Activated CD8-positive, alpha-beta memory T cell treated with anti-CD3 and anti-CD28 coated beads, Interleukin-2, amount 50 U/mL, for 4 hours (primary cell): ENCODE results near the gene KCTD13.
"Not testable (repeated sequence)": the region's sequence is repeated elsewhere in the genome, so short reads cannot be mapped to it uniquely, and the experiment has no call there.

ENCODE experiments used
- DNase-seq: peaks from one replicate; pipeline ENCODE4 v3.0.0-alpha.2; 2020

The KCTD13 gene

DNA sequence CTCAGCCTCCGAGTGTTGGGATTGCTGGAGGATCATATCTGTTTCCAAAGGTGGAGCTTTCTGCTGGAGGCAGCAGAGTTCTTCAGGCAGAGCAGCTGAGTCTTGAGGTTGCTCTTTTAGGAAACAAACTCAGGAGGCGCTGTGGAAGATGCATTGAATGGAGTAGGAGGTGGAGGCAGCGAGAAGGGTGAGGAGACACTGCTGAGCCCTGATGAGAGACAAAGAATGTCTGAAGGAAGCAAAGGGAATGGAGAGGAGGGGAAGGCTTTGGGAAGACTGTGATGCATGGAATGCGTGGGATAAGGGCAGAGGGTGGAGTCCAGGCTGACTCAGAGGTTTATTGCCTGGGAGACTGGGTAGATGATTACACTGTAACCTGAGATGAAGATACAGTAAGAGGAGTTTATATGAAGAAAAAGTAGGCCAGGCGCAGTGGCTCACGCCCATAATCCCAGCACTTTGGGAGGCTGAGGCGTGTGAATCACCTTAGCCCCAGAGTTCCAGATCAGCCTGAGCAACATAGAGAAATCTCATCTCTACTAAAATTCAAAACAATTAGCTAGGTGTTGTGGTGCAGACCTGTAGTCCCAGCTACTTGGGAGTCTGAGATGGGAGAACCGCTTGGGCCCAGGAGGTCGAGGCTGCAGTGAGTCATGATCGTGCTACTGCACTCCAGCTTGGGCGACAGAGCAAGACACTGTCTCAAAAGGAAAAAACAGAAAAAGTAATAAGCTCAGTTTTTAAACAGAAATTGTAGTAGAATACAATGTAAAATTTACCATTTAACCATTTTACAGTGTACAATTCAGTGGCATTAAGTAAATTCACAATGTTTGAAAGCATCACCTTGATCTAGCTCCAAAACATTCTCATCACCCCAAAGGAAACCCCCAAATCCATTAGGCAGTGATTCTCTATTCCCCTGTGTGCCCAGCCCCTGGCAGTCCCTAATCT is 18.1 kb upstream of the KCTD13 start:
- no peak for DNase-seq

DNA sequence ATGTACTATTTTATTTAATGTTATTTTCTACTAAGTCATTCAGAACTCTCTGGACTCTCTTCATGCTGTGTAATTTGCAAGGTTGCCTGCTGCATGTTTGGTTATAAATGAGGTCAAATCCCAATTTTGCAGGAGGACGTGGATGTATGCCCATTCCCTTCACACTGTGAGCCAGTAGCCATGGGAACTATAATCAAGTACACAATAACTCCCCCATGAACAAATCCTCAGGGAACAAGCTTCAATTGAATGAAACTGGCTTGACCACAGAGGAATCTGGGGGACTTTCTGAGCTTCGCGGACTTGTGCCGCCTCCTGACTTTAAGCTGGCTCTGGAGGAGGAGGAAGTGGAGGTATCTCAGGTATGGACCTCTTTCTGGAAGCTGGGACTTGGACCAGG is 14.6 kb upstream of the KCTD13 start:
- DNase-seq, result no peak

DNA sequence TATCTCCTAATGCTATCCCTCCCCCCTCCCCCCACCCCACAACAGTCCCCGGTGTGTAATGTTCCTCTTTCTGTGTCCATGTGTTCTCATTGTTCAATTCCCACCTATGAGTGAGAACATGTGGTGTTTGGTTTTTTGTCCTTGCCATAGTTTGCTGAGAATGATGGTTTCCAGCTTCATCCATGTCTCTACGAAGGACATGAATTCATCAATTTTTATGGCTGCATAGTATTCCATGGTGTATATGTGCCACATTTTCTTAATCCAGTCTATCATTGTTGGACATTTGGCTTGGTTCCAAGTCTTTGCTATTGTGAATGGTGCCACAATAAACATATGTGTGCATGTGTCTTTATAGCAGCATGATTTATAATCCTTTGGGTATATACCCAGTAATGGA is 5.7 kb upstream of the KCTD13 start:
- not testable (repeated sequence) for DNase-seq

DNA sequence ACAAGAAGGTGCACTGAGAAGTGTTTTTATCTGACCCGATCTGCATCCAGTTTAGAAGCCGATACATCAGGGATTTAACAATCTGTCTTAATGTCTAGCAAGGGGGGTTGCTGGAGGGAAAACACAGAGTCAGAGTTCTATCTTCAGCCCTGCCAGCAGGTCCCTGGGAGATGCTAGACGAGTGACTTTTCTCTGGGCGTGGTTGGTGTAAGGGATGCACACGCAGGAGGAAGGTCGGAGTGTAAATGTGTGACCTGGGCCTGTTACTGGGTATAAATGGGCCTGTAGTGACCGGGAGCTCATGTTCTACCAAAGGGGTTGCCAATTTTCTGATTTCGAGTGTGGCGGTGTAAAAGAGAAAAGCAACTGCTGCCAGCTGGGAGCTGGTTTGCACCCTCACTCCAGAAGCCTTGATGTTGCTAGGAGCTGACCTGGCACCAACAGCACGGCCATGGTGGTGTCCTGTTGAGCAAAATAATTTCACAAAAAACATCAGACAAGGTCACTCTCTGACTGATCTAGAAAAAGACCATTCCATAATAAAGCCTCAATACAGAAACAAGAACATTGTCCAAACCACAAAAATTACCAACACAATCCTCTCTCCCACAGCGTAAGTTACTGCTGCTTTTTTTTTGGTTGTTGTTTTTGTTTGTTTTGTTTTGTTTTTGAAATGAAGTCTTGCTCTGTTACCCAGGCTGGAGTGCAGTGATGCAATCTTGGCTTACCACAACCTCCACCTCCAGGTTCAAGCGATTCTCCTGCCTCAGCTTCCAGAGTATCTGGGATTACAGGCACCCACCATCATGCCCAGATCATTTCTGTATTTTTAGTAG is 1.3 kb upstream of the KCTD13 start:
- no peak for DNase-seq

DNA sequence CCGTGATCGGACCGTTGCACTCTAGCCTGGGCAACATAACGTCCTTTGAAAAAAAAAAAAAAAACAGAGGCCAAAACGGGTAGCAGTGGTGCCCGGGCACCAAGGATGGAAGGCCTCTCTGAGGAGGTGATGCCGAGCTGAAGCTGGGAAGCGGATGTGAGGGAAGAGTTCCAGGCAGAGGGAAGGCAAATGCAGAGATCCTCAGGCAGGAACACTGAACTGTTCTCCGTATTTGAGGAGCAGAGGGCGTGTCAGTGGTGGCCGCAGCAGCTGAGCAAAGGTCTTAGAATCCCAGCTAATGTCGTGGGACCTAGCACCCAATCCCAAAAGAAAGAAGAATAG is 656 bp upstream of the KCTD13 start:
- no peak for DNase-seq

DNA sequence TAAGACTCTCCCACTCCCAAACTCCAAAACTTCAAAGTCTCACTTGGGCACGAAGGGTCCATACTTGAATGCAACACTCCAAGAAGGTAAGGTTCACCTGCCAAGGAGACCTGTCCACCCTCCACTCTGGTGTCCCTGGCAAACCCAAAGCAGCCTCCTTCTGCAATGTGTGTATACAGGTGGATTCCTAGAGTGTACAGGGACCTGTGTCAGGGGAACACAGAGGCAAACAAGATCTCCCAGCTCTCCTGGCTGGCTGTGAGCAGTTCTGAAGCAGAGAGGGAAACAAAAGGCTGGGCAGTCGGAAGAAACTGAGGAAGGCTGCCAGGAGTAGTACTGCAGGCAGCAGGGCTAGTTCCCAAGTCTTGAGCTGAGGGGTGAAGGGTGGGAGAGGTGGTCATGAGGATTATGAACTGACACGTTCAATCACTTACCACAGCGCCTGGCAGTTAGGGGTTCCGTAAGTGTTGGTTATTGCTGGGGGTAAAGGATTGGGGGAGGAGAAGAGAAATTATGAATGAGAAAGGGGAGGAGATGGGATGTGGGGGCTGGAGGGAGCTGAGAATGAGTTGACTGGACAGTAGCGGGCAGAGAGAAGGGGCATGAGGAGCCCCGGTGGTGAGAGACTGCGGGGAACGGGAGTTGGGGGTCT is 795 bp downstream of the KCTD13 start:
- DNase-seq, result no peak

DNA sequence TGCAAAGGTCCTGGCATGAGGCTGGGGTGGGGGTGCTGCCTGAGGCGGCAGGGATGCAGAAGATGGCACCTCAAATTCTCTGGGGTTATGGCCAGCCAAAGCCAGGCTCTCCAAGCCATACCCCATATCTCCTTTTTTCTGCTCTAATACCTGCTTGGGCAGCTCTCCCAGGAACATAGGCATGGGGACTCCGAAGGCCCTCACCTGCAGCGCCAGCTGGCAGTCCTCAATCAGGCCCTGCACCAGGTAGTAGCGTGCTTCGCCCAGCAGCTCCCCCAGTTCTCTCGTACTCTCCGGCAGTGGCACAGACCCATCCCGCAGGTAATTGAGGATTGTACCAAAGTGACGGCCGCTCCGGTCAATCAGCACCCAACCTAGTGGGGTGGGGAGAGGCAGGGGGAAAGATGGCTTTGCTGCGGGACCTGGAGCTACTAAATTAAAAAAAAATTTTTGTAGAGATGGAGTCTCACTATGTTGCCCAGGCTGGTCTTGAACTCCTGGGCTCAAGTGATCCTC is 3.0 kb downstream of the KCTD13 start:
- DNase-seq, result no peak

DNA sequence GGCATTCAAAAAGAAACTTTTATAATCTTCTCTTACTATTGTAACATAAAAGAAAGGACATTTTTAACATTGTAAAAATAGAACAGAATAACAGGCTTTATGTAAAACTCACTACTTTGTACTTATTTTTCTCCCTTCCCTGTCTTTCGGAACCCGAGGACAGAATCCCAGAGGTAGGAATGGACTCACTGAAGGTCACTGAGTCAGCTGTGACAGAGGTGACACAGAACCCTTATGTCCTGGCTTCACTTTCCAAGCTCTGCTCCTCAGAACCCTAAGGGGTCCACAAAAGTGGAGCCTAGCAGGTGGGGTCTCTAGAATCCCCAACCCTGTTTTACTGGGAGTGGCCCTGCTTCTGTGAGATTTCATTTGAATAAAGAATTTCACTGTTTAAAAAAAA is 3.7 kb downstream of the KCTD13 start:
- DNase-seq, result no peak

DNA sequence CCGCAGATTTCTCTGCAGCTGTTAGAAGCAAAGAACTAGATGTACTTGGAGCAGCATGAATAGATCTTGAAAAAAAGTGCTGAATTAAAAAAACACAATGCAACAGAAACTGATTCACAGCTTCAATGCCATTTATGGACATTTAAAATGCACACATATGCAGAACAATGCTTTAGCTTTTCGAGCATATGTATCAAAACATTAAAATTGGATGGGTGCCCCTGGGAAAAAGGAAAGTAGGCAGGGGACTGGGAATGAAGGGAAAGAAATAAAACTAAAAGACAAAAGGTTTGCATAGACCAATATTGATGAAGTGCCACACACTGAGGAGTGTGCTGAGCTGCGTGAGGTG is 5.0 kb downstream of the KCTD13 start:
- DNase-seq, result no peak

DNA sequence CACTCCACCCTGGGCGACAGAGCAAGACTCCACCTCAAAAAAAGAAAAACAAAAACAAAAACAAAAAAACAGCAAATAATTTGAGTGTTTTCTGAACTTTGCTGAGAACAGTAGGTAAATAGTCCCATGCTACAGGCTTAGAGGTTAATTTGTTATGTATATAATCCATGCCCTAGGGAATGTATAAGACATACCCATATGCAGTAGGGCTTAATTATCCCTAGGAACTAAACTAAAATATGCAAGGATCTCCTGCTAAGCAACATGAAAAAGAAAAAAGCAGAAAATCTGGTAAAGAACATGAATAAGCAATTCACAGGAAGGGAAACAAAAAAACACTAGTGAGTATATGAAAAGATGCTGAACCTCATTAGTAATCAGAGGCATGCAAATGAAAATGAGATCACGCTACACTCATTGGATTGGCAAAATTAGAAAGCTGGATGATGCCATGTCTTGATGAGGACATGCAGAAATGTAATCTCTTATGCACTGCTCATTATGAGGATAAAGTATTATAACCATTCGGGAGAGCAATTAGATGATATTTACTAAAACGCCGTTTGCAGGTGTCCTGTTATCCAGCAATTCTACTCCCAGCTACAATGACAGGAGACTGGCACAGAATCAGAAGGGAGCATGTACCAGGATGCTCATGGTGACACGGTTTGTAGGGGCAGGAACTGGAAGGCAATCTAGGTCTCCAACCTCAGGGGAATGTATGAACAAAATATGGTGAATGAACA is 5.6 kb downstream of the KCTD13 start:
- DNase-seq, result no peak

DNA sequence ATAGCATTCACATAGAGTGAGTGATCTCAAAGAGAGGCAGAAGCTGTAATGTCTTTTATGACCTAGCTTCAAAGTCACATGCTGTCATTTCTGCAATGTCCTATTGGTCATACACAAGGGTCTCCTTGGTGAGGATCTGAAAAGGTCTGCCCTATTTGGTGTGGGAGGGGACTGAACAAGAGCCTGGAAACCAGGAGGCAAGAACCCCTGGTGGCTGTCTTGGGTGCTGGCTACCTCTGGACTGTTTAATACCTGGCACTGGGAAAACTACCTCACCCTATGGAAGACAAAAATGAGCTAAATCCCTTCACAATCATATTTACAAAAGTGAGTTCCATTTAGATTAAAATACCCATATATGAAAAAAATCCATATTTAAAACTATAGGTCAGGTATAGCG is 9.0 kb downstream of the KCTD13 start:
- DNase-seq, result no peak

DNA sequence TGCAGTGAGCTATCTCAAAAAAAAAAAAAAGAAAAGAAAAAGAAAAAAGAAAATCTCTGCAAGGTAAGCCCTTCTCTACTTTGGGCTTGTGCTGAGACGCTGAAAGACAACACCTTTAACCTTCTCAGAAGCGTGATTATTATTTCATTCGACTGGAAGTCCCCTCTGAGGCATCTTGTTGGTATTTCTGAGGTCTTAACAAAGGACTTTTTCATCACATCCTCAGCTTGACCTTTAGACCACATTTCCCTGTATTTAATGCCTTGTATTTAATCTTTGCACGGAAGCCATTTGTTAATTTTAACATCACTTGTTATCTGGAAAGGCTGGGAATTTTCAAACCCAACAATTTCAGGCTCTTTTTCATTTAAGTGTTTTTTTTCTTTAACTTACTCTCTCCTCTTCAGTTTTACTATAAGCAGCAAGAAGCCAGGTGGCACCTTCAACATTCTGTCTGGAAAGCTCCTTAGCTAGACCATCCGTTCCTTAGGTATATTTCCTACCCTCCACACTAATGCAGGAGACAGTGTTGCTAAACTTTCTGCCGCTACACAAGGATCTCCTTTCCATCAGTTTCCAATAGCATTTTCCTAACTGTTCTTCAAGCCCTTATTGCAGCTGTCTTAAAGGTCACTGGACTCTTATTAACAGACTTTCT is 10.3 kb downstream of the KCTD13 start:
- no peak for DNase-seq

DNA sequence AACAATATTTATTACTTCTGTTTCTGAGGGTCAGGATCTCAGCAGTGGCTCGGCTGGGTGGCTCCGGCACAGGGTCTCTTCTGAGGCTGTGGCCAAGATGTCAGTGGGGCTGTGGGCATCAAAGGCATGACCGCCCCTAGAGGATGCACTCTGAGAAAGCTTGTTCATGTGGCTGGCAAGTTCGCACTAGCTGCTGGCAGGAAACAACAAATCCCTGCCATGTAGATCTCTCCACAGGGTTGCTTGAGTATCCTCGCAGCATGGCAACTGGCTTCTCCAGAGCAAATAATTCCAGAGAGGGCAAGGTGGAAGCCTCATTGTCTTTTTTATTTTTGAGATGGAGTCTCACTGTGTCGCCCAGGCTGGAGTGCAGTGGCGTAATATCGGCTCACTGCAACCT is 12.5 kb downstream of the KCTD13 start:
- no peak for DNase-seq

DNA sequence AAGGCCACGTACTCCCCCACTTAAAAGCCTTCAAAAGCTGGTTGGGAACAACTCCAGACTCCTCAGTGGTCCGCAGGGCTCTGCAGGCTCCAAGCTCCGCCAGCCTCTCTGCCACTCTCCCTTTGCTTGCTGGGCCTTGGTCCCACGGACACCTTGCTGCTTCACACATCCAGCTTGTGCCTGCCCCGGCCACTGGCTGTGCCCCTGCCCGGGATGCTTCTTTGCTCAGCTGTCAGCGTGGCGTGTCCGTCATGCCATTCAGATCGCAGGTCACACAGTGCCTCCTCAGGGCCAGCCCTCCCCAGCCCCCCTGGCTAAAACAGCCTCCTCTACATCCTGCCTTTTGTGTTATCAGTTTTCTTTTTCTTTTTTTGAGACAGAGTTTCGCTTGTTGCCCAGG is 13.9 kb downstream of the KCTD13 start:
- DNase-seq, result no peak

DNA sequence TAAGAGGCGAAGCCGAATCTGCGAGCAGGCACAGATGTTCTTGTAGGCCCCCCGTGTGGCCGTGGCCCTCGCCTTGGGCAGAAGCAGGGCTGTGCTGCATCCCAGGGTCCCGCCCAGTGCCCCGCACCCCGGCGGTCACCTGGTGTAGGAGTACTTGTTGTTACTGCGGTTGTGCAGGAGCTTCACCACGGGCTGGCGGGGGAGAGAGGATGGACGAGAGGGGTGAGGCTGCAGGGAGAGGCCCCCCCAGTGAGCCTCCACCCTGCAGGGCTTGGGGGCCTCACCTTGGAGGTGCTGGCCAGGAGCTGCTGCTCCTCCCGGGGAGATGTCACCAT is 14.4 kb downstream of the KCTD13 start:
- DNase-seq, result no peak

DNA sequence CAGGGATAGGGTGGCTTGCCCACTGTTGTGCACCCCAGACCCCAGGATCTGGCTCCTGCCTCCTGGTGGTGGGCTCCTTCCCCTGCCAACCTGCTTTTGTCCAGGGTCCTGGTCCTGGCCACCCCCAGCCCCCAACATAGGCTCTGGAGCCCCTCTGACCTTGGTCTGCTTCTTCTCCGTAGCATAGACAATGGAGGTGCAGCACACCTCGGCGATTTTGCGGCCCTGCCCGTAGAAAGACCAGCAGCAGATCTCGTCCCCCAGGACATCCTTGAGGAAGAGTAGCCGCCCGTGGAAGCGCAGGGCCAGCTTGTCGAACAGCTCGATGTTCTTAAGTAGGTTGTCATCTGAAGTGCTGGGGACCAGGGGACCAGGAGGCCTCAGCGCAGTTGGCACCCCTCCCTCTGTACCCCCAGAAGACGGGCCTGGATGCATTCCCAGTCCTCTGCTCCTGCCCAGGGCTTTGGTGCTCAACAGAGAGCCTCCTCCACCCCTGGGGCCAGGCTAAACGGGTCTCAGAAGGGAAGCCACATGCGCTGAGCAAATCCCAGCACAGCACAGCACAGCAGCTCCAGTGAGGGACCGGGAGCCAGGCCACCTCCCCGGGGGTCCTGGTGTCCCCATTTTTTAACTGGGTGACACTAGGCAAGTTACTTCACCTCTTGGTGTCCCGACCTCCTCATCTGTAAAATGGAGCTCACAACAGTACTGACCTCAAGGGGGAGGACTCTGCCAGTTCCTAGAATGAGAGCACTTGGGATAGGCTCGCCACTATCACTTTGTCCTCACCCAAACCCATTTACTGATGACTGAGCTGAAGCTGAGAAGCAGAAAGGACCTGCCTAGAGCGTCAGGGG is 15.0 kb downstream of the KCTD13 start:
- no peak for DNase-seq

DNA sequence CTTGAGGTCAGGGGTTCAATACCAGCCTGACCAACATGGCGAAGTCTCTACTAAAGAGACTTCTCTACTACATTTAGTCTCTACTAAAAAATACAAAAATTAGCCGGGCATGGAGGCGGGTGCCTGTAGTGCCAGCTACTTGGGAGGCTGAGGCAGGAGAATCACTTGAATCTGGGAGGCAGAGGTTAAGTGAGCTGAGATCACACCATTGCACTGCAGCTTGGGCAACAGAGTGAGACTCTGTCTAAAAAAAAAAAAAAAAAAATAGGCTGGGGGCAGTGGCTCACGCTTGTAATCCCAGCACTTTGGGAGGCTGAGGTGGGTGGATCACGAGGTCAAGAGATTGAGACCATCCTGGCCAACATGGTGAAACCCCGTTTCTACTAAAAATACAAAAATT is 16.2 kb downstream of the KCTD13 start:
- DNase-seq, result not testable (repeated sequence)

DNA sequence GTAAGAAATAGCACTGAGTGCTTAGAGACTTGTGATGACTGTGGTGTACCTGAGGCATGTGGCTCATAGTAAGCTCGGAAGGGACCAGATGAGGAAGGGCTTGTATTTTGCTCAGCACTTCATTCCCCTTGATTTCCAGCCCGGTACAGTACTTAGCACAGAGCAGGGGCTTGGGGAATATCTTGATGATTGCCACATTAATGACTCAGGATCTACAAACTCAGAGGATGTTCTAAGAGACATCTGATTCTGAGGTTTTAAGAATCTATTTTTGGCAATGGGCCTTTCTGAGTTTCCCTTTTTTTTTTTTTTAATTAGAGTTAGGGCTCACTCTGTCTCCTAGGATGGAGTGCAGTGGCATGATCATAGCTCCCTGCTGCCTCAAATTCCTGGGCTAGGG is 16.6 kb downstream of the KCTD13 start:
- no peak for DNase-seq

DNA sequence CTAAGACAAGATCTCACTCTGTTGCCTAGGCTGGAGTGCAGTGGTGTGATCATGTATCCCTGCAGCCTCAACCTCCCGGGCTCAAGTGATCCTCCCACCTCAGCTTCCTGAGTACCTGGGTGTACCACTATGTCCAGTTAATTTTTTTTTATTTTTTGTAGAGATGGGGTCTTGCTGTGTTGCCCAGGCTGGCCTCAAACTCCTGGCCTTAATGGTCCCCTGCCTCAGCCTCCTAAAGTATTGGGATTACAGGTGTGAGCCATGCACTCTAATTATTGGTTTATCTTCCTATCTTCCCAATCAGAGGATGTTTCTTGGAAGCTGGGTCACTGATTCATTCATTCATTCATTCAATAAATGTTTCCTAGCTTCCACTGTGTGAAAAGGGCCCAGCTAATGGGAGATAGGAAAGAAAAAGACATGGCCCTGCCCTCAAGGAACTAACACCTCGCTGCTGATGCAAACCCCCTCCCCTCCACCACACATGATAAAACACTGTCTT is 17.3 kb downstream of the KCTD13 start:
- DNase-seq, result no peak

DNA sequence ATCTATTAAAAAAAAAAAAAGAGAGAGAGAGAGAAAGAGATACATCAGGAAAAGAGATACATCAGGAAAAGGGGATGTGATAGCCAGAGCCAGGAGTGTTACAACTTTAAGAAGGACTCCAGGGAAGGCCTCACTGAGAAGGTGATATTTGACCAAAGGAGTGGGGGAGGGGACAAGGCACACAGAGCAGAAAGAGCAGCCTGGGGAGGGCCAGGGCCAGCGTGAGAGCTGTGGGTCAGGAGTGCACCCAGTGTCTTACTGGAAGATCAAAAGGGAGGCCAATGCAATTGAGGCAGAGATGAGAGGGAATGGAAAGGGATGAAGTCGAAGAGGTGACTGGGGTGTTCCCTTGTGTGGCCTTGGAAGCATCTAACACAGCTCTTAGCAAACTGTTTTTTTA is 18.1 kb downstream of the KCTD13 start:
- DNase-seq, result no peak
